Measurements from ENCODE around the gene TK2.
"Not testable (repeated sequence)": the region's sequence is repeated elsewhere in the genome, so short reads cannot be mapped to it uniquely, and the experiment has no call there.

TK2 gene

DNA sequence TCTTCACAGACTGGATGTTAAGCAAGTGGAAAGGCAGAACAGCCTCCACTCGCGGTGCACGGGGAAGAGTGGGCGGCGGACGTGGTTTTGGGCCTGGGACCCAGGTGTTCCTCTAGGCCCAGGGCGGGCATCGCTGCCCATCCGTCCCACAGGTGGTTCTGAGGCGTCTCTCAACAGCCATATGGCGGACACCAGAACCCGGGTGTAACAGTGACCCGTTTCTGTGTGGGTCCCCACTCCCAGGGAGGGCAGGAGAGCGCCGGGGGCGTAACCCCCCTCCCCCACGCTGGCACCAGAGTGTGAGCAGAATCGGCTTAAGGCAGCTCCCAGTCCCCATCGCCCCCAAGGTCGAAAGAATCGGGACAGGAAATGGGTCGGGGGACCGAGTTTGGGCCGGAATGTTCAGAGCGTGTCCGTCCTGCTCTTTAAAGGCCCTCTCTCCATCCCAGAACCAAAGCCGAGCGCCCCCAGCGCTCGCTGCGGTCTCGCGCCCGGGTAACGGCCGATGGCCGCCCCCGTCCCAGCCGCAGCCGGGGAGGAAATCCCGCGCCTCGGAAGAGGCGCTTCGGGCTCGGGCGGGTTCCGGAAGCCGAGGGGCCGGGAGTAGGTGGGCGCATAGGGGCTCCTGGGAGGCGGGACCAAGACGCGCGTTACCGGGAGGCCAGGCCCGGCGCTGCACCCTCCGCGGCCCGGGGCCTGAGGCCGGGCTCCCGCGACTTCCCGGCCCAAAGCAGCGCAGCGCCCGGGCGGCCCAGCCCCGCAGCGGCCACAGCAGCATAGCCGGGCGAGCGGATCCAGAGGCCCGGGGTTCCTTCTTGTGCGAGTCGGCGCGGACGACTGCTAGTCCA is at the start of gene TK2:
TK2 (minus strand) TSS at position 839 of the 848 bp plus-strand sequence; CDS start at position 778, 61 bp downstream.
- peak; percentile 45 to 61 for DNase-seq (ENCODE audit: low read depth in 2 of 2)

DNA sequence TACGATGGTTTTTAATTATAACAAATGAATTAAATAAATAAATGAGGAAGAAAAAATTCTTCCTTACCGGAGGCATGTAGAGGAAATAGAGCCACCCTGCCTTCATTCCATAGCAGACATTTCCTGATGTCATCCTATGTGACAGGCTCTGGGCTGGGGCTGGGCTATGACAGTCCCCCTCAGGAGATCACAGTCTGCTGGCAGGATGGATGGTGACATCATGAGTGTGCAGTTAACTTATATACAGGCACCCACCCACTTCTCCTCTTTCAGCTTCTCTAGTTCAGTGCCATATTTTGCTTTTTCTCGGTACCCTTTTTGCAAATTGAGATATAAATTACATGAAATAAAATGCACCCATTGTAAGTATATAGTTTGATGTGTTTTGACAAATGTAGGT is 48.2 kb upstream of the TK2 start:
- no peak for DNase-seq (ENCODE audit: low read depth in 2 of 2)

DNA sequence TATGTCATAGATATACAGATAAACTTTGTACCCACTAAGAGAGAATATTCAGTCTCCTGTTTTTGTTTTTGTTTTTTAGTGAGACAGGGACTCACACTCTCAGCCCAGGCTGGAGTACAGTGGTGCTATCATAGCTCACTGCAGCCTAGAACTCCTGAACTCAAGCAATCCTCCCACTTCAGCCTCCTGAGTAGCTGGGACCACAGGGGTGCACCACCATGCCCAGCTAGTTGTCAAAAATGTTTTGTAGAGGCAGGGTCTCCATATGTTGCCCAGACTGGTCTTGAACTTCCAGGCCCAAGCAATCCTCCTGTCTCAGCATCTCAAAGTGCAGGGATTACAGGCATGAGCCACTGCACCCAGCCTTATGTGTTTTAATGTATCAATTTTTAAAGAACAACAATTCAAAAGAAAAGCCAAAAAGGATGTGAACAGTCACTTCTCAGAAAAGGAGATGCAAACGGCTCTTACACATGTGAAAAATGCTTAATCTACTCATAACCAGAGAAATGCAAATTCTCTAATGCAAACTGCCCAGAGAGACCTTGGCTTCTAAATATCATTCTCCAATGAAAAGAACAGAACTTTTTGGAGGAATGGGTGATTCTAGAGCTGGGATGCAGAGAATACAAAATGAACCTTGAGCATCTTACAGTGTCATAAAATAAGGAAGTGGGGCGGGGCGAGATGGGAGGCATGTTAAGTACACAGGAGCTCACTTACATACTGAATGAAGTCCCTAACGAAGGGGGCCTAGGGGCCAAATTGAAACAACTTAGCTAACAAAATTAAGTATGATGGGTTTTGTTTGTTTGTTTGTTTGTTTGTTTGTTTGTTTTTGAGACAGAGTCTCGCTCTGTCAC is 47.3 kb upstream of the TK2 start:
- DNase-seq (ENCODE audit: low read depth in 2 of 2) = no peak

DNA sequence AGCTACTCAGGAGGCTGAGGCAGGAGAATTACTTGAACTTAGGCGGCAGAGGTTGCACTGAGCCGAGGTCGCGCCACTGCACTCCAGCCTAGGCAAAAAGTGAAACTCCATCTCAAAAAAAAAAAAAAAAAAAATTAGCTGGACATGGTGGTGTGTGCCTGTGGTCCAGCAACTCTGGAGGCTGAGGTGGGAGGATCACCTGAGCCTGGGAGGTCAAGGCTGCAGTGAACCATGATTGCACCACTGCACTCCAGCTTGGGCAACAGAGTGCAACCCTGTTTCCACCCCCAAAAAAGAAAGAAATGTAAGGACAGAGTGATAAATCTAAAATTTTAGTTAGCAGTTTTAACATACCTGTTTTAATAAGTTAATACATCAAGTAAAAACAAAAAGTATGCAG is 46.6 kb upstream of the TK2 start:
- not testable (repeated sequence) for DNase-seq (ENCODE audit: low read depth in 2 of 2)

DNA sequence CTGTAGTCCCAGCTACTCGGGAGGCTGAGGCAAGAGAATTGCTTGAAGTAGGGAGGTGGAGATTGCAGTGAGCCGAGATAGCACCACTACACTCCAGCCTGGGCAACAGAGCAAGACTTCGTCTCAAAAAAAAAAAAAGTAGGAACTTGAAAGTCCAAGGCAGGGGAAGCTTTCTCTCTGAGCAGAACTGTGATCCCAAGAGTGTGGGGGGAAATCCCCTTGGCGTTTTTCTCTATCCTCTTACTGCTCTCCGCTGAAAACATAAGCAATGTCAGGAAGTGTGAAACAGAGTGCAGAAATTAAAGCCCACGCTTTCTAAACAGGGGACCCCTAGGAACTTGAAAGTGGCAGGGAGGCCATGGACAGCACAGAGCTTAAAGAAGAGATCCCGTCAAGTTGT is 44.8 kb upstream of the TK2 start:
- no peak for DNase-seq (ENCODE audit: low read depth in 2 of 2)

DNA sequence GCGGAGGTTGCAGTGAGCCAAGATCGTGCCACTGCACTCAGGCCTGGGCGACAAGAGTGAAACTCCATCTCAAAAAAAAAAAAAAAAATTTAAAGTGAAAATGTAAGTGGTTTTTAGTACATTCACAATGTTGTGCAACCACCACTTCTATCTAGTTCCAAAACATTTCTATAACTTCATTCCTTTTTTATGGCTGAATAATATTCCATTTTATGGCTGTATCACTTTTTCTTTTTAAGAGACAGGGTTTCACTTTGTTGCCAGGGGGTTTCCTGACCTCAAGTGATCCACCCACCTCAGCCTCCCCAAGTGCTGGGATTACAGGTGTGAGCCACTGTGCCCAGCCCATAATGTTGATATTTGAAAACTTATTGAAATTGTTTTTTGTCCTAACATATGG is 42.9 kb upstream of the TK2 start:
- no peak for DNase-seq (ENCODE audit: low read depth in 2 of 2)

DNA sequence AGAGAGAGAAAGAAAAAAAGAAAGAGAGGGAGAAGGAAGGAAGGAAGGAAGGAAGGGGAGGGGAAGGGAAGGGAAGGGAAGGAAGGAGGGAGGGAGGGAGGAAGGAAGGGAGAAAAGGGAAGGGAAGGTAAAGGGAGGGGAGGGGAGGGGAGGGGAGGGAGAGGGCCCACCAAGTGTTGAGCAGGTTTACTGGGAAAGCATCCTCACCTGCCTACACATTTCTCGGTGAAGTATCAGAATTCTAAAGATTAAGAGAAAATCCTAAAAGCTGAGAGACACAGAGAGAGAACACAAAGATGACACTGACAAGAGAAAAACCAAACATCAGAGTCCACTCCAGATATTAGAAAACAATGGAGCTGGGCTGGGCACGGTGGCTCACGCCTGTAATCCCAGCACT is 42.3 kb upstream of the TK2 start:
- DNase-seq (ENCODE audit: low read depth in 2 of 2) = no peak

DNA sequence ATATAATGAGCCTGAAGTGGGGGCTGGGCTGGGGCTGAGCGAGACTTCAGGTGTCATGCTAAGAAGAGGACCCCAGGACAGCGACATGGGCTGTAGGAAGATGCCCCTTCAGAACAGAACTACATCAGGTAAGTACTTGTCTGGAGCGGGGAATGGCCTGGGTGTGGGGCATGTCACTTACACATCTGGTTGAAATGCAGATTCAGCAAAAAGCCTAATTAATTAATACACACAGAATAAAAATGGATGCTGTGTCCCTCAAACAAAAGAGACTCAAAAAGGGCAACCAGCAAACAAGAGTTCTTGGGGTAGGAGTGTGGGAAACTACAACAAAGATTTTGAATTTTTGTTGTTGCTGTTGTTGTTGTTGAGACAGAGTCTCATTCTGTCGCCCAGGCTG is 41.1 kb upstream of the TK2 start:
- no peak for DNase-seq (ENCODE audit: low read depth in 2 of 2)

DNA sequence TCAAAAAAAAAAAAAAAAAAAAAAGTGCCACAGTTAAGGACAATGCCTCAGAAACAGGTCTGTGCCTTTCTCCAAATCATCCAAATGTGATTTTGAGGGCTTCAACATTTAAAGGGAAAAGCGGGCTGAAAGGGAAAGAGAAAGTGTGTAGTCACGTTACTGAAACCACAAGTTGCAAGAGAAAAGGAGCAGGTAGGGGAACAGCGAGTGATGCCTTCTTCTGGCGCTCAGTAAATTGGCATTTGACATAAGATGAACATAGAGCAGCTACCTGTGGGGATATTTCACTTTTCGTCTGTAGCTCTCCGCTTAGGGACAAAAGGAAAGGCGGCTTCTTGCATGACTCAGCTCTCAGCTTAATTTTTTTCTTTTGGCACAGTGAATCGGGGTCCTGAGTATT is 40.4 kb upstream of the TK2 start:
- no peak for DNase-seq (ENCODE audit: low read depth in 2 of 2)

DNA sequence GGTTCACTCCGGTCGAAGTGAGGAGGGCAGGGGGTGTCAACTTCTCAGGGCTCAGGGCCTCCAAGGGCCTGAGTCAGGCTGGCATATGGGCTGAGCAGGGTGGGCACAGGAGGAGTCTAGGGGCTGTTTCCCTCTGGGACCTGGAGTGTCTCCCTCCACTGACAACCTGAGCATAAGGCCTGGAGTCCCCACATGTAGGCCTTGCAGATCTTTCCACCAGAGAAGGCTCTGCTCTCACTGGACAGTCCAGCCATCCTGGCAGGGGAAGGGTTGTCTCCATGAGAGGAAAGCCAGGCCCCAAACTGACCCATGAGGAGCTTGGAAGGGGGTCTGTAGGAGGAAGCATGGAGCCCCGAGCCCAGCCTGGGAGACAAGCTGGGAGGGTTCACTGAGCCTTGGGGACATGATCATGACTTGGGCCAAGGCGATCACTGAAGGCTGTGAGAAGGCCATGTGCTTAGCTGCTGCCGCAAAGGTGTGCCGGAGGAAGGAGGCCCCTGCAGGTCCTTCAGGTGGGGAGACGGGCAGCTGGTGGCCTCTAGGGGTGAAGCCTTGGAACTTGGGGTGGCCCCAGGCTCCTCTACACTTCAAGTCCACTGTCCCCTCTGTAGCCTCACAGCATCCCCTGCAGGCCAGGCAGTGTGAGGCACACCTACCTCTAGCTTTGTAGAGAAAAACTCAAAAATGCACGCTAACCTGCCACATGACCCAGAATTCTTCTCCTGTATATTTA is 39.2 kb upstream of the TK2 start:
- DNase-seq (ENCODE audit: low read depth in 2 of 2) = peak in 1 of 2 experiments; percentile 37

DNA sequence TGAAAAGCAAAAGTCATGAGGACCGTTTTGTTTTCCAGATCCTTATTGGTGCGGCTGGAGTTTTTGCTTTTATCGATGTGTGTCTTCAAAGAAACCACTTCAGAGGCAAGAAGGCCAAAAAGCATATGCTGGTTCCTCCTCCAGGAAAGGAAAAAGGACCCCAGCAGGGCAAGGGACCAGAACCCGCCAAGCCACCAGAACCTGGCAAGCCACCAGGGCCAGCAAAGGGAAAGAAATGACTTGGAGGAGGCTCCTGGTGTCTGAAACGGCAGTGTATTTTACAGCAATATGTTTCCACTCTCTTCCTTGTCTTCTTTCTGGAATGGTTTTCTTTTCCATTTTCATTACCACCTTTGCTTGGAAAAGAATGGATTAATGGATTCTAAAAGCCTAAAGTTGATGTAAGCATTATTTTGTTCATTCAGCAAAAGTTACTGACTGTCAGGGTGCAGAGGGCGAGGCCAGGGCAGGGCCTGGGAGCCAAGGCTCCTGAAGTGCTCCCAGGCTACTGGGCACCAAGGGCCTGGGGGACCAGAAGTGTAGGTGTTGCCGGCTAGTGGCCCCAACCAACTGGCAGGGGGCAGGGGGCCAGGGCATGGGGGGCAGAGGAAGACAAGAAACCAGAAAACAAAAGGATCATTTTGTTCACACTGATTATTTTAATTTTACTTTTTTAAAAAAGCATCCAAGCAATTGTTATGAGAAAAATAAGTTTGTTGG is 38.1 kb upstream of the TK2 start:
- no peak for DNase-seq (ENCODE audit: low read depth in 2 of 2)

DNA sequence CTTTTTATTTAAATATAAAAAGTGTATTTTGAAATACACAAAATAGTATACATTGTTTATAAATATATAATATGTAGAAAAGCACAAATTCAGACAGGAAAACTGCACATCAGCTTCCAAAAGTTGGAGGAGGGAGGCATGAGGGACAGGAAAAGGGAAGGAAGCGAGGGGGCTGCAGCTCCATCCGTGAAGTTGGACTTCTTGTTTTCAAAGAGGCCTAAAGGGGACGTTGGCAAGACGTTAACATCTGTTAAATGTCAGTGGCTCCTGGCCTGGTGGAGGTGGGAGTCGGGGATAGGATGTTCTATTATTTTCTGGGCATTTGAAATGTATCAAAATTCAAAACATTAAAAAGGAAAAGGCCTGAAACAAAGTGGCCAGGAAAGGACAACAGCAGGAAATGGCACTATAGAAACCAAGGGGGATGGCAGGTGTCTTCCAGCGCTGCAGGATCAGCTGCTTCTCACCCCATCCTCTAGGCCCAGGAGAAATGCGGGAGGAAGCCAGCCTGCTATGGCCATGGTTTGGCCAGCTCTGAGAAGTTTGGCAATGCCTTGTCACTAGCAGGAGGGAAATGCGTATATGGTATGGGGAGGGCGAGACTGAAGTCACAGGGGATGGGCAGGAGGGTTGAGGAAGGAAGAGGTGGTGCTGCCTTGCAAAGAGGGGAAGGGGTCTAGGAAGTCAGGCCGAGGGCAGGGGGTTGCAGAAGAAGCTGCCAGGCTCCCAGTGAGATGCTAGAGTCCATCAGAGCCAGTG is 35.7 kb upstream of the TK2 start:
- DNase-seq (ENCODE audit: low read depth in 2 of 2) = no peak

DNA sequence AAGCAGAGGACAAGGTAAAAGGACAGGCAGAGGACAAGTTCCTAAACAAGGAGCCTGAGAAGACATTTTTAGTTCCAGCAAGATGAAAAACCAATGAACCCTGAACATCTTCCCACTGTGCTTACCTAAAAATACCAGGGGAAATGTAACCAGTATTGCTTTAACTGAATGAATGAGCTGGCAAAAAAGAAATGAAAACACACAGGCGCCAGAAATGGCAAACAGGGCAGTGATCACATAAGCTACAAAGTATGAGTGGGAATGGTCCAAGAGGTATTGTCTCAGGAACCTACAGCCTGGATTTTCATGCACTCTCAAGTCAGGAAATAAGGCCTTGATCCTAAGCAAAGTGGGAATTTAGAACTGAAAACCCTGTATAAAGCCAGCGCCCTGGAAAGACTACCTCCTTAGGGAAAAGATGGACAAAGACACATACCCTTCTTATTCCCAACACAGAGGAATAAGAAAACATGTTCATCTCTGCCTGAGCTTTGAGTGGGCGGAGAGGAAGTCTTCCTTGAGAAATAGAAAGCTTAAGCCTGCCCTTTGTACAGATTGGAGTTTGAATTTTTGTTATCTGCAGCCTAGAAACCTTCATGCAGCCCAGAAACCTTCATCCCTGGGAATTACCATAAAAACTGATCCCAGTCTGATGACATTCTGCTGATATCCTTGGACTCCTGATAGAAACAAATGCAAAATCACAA is 31.5 kb upstream of the TK2 start:
- no peak for DNase-seq (ENCODE audit: low read depth in 2 of 2)

DNA sequence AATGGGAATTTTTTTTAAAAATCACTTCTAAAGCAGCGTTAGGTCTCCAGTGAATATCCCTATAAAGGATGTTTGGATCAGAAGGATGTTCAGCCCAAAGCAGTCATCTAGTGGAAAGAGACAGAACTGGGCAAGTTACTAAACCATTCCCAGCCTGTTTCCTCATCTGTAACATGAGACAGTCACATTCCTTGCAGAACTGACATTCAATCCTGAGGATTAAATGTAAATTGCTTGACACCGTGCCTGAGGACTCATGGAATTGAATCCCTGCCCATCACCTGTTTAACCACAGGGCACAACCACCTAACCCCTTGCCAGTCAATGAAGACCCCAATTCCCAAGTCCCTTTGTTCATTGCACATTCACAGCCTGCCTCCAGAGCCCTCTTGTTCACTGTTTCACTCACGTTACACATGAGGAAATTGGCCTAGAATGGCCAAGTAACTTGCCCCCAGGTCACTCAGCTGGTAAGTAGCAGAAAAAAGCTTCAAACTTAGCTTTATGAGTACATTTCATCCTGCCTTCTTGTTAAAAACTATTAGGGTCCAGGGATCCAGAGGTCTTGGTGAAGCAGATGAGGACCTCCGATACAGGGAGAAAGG is 30.8 kb upstream of the TK2 start:
- DNase-seq (ENCODE audit: low read depth in 2 of 2) = no peak

DNA sequence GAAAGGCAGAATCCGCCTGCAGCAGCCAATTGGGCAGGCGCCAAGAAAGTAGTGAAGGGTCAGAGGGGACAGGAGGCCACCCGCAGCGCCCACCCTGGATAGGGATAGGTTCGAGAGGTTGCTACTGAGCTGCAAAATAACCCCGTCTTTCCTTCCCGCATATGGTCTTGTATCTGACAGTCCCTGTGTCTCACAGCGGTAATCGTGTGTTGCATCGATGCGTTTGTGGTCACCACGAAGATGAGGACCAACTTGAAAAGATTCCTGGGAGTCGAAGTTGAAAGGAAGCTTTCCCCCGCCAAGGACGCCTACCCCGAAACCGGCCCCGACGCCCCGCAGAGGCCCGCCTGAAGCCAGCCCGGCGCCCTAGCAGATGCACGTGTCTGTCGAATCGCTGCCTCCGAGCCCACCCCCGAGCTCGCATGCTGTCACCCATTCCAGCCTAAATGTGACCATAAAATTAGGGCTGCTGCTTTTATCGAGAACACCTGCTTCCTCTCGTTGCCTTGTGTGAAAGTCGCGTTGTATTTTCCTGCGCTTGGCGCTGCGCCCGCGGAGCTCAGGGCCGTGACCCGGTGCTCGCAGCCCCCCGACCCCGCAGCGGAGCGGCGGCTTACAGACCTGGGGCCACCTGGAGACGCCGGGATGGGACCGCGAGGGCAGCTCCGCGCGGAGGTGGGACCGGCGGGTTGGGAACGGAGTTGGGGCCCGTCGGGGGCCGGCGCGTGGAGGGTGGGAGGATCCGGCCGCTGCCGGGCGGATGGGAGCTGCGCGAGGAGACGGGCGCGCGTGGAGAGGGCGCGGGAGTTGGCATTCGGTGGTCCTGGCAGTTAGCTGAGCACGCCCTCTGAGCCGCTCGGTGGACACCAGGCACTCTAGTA is 29.0 kb upstream of the TK2 start, which contains the start of gene CMTM2:
CMTM2 (plus strand) TSS at position 813 of the 881 bp plus-strand sequence. CDS start 145 bp downstream, outside the sequence.
- no peak for DNase-seq (ENCODE audit: low read depth in 2 of 2)

DNA sequence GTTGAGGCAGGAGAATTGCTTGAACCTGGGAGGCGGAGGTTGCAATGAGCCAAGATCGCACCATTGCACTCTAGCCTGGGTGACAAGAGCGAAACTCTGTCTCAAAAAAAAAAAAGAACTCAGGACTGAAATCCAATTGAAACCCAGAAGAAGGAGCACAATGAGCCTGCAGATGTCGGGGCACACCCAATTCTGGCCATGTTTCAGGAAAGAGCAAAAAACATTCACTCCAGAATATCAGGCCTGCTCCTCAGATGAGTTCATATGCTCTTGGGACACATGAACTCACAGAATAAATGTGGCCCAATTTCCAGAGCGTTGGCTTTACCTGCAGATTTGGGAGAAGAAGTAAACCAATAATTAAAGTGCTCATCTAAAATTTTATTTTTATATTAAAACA is 26.4 kb upstream of the TK2 start:
- DNase-seq (ENCODE audit: low read depth in 2 of 2) = no peak

DNA sequence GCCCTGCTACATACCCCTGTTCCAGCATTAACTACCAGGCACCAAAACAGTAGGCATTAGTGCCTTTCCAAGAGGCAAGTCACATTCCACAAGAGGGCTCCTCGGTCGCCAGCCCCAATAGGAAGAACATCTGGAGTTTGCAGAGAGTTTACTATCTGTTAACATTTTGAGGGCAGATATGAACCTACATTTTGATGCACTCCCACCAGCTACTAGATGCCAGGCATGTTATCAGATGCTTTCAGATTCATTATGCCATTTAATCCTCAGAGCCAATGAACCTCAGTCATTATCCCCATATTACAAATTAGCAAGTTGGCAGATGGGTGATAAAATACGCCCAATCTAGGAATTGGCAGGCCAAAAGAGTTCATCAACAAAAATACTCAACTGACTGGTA is 25.1 kb upstream of the TK2 start:
- no peak for DNase-seq (ENCODE audit: low read depth in 2 of 2)

DNA sequence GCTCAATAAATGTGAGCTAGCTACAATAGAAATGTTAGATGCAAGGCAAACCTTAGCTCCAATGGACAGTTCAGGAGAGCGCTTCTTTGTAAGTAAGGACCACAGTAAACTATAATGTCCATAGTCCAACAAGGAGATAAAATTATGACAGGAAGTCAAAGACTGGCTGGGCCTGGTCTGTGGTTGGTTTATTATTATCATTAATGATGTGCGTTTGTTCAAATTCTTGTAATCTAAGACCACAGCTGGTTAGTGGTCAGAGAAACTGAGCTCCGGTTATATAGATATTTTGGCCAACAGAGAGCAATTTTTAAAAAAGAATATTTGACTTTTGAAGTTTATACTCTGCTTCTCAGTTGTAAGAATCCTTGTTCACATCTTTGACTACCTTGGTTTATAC is 24.6 kb upstream of the TK2 start:
- DNase-seq (ENCODE audit: low read depth in 2 of 2) = no peak

DNA sequence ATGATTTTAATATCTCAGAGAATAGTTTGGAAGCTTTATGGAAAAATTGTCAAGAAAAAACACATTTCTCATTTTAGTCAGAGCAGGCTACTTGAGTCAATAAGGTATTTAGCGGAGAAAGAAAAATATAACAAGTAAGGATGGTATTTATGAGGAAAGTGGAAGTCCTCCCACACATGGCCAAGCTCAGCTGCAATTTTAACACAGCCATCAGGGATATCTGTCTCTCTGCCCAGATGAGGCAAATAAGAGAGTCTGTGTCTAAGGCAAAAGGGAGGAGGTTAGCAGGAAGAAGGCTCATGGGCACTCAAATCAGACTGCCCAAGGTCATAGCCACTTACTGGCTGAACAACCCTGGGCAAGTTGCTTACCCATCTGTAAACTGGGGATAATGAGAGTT is 24.2 kb upstream of the TK2 start:
- DNase-seq (ENCODE audit: low read depth in 2 of 2) = no peak

Measured in stimulated activated CD4-positive, alpha-beta T cell treated with anti-CD3 and anti-CD28 coated beads, Interleukin-12 subunit alpha, Interleukin-12 subunit beta, amount 100 ng/mL, for 24 hours (primary cell).